IgD-negative memory B cell (primary cell): ENCODE results near the gene MED15. TPM values are rescaled to one million over a fixed set of nuclear protein-coding genes. Genes with fewer than 3 reads are reported as not detected.

ENCODE experiments used
- polyA plus RNA-seq: library from polyadenylated mRNA; unstranded; fragments of 300-500 nt; fragmentation: Illumina TruSeq; gene quantifications from one replicate; pipeline ENCODE4 v1.2.3, GENCODE V29; 2021

The MED15 gene
- polyA plus RNA-seq, 1 donor from 2014 or later = 50.2 TPM

Other genes with a start within 250 kb of the MED15 start
- gene RTN4R, start 239.3 kb upstream of the MED15 start, polyA plus RNA-seq = not detected
- 63.5 TPM for gene DGCR6L, start 187.6 kb upstream of the MED15 start, polyA plus RNA-seq
- gene ZNF74, start 113.5 kb upstream of the MED15 start, polyA plus RNA-seq = 6.6 TPM
- 0.16 TPM for gene SCARF2, start 69.8 kb upstream of the MED15 start, polyA plus RNA-seq
- gene KLHL22, start 11.8 kb upstream of the MED15 start, polyA plus RNA-seq = 20.8 TPM